GM18499 (cell line): Measurements from ENCODE around the gene DPEP2.
"Not testable (repeated sequence)": the region's sequence is repeated elsewhere in the genome, so short reads cannot be mapped to it uniquely, and the experiment has no call there.

Experiments used
- ATAC-seq: cut with Tn5 transposase; IDR thresholded peaks from one replicate; pipeline ENCODE4 v1.9.1; 2021; ENCODE audit warnings: moderate number of reproducible peaks; ENCODE audit not compliant: insufficient read depth, unreplicated experiment

DPEP2 gene

GRCh38 chr16:67940446-67941089 lies 58.7 kb downstream of the DPEP2 start:
- ATAC-seq = no peak

- no peak for ATAC-seq
Observed at GRCh38 chr16:67939507-67940445, 59.5 kb downstream of the DPEP2 start.

GRCh38 chr16:67937713-67938112 lies 61.6 kb downstream of the DPEP2 start:
- not testable (repeated sequence) for ATAC-seq
